ENCODE measurements around the gene RYR2. TPM values are rescaled to one million over a fixed set of nuclear protein-coding genes. Genes with fewer than 3 reads are reported as not detected.
"Not testable (repeated sequence)": the region's sequence is repeated elsewhere in the genome, so short reads cannot be mapped to it uniquely, and the experiment has no call there.

Gene RYR2
- total RNA-seq, 1 experiment from 2014 or later = 2.3 TPM

- DNase-seq (ENCODE audit: low spot score) = no peak
Observed at GRCh38 chr1:237789619-237790018, 747.6 kb downstream of the RYR2 start.

- DNase-seq (ENCODE audit: low spot score) = peak; percentile 41
Observed at GRCh38 chr1:237791592-237791991, 749.6 kb downstream of the RYR2 start.

- no peak for DNase-seq (ENCODE audit: low spot score)
Observed at GRCh38 chr1:237792149-237792548, 750.2 kb downstream of the RYR2 start.

- peak; percentile 14 for DNase-seq (ENCODE audit: low spot score)
Observed at GRCh38 chr1:237792726-237793125, 750.7 kb downstream of the RYR2 start.

GRCh38 chr1:237794071-237794470, 752.1 kb downstream of the RYR2 start:
- peak; percentile 59 for DNase-seq (ENCODE audit: low spot score)

- DNase-seq (ENCODE audit: low spot score) = no peak
Observed at GRCh38 chr1:237795558-237795957, 753.6 kb downstream of the RYR2 start.

- DNase-seq (ENCODE audit: low spot score) = peak; percentile 93
Observed at GRCh38 chr1:237799762-237800474, 757.9 kb downstream of the RYR2 start.

GRCh38 chr1:237804516-237804915, 762.5 kb downstream of the RYR2 start:
- no peak for DNase-seq (ENCODE audit: low spot score)

GRCh38 chr1:237809099-237809498, 767.1 kb downstream of the RYR2 start:
- DNase-seq (ENCODE audit: low spot score) = no peak

- no peak for DNase-seq (ENCODE audit: low spot score)
Observed at GRCh38 chr1:237811633-237812032, 769.6 kb downstream of the RYR2 start.

- DNase-seq (ENCODE audit: low spot score) = no peak
Observed at GRCh38 chr1:237812061-237812460, 770.1 kb downstream of the RYR2 start.

GRCh38 chr1:237814319-237814924, 772.4 kb downstream of the RYR2 start:
- peak; percentile 27 for DNase-seq (ENCODE audit: low spot score)

- no peak for DNase-seq (ENCODE audit: low spot score)
Observed at GRCh38 chr1:237817277-237817676, 775.3 kb downstream of the RYR2 start.

- DNase-seq (ENCODE audit: low spot score) = peak; percentile 47
Observed at GRCh38 chr1:237820634-237821033, 778.6 kb downstream of the RYR2 start.

GRCh38 chr1:237832858-237833257, 790.9 kb downstream of the RYR2 start:
- DNase-seq (ENCODE audit: low spot score) = no peak

GRCh38 chr1:237834048-237834447, 792.1 kb downstream of the RYR2 start:
- DNase-seq (ENCODE audit: low spot score) = no peak

GRCh38 chr1:237834461-237834860, 792.5 kb downstream of the RYR2 start:
- DNase-seq (ENCODE audit: low spot score) = no peak

GRCh38 chr1:237838320-237838719, 796.3 kb downstream of the RYR2 start:
- no peak for DNase-seq (ENCODE audit: low spot score)

GRCh38 chr1:237838904-237839534, 797.0 kb downstream of the RYR2 start:
- no peak for DNase-seq (ENCODE audit: low spot score)

GRCh38 chr1:237841485-237841884, 799.5 kb downstream of the RYR2 start:
- no peak for DNase-seq (ENCODE audit: low spot score)

- DNase-seq (ENCODE audit: low spot score) = not testable (repeated sequence)
Observed at GRCh38 chr1:237843516-237843915, 801.5 kb downstream of the RYR2 start.

- peak; percentile 82 for DNase-seq (ENCODE audit: low spot score)
Observed at GRCh38 chr1:237851210-237851845, 809.3 kb downstream of the RYR2 start.

GRCh38 chr1:237852342-237852741, 810.4 kb downstream of the RYR2 start:
- no peak for DNase-seq (ENCODE audit: low spot score)
